ENCODE measurements around the gene TEK.
"Not testable (repeated sequence)": the region's sequence is repeated elsewhere in the genome, so short reads cannot be mapped to it uniquely, and the experiment has no call there.

Gene TEK

GRCh38 chr9:27085456-27085855 is 23.6 kb upstream of the TEK start:
- TF ChIP-seq CTCF (conservative IDR thresholded peaks at IDR 0.05; ENCODE audit: low read depth, low read length), result no peak
- DNase-seq (ENCODE audit: low read depth), result no peak
- no peak overlapping the region for H3K4me3 ChIP-seq (ENCODE audit: low read depth, low read length)

- H3K4me3 ChIP-seq (ENCODE audit: low read depth, low read length), result no peak overlapping the region
- peak; percentile 84 for DNase-seq (ENCODE audit: low read depth)
- no peak for TF ChIP-seq CTCF (conservative IDR thresholded peaks at IDR 0.05; ENCODE audit: low read depth, low read length)
These were observed 22.0 kb upstream of the TEK start for GRCh38 chr9:27086818-27087680.

- no peak for TF ChIP-seq CTCF (conservative IDR thresholded peaks at IDR 0.05; ENCODE audit: low read depth, low read length)
- peak; percentile 79 for DNase-seq (ENCODE audit: low read depth)
These were observed 20.0 kb upstream of the TEK start for GRCh38 chr9:27088981-27089380.

GRCh38 chr9:27089706-27090105 is 19.3 kb upstream of the TEK start:
- no peak for TF ChIP-seq CTCF (conservative IDR thresholded peaks at IDR 0.05; ENCODE audit: low read depth, low read length)
- no peak for DNase-seq (ENCODE audit: low read depth)

More at GRCh38 chr9:27088981-27089380, 20.0 kb upstream of the TEK start:
- no peak overlapping the region for H3K4me3 ChIP-seq (ENCODE audit: low read depth, low read length)

GRCh38 chr9:27090231-27090630 is 18.8 kb upstream of the TEK start:
- TF ChIP-seq CTCF (conservative IDR thresholded peaks at IDR 0.05; ENCODE audit: low read depth, low read length), result no peak
- DNase-seq (ENCODE audit: low read depth), result no peak
- H3K4me3 ChIP-seq (ENCODE audit: low read depth, low read length), result no peak overlapping the region

More at GRCh38 chr9:27089706-27090105, 19.3 kb upstream of the TEK start:
- no peak overlapping the region for H3K4me3 ChIP-seq (ENCODE audit: low read depth, low read length)

GRCh38 chr9:27090711-27091110 is 18.3 kb upstream of the TEK start:
- TF ChIP-seq CTCF (conservative IDR thresholded peaks at IDR 0.05; ENCODE audit: low read depth, low read length), result no peak

GRCh38 chr9:27092496-27092895 is 16.5 kb upstream of the TEK start:
- not testable (repeated sequence) for H3K4me3 ChIP-seq (ENCODE audit: low read depth, low read length); DNase-seq (ENCODE audit: low read depth)

More at GRCh38 chr9:27090711-27091110, 18.3 kb upstream of the TEK start:
- no peak overlapping the region for H3K4me3 ChIP-seq (ENCODE audit: low read depth, low read length)
- no peak for DNase-seq (ENCODE audit: low read depth)

- not testable (repeated sequence) for DNase-seq (ENCODE audit: low read depth); H3K4me3 ChIP-seq (ENCODE audit: low read depth, low read length)
These were observed 15.5 kb upstream of the TEK start for GRCh38 chr9:27093384-27094067.

All from choroid plexus epithelial cell (primary cell).